Prostate gland (tissue), 2 donors: ENCODE data around the gene HSF2. TPM values are rescaled to one million over a fixed set of nuclear protein-coding genes. Genes with fewer than 3 reads are reported as not detected.

Experiments used
- DNase-seq: peaks from one replicate; pipeline ENCODE4 v3.0.0-alpha.2; 2019; ENCODE audit warnings: low spot score
- H3K27ac ChIP-seq, 2 donors: fragments of 200-600 bp; sonication (generic); 2 replicates each; pipeline ENCODE4 v1.5.1; 2017 to 2019
- H3K27me3 ChIP-seq: fragments of 200-600 bp; sonication (generic); replicated peaks from 2 replicates; pipeline ENCODE4 v1.5.1; 2019; ENCODE audit not compliant: insufficient read depth
- H3K36me3 ChIP-seq, 2 donors: fragments of 200-600 bp; sonication (generic); 1 replicate in 1 of 2; 2 replicates in 1 of 2; pipeline versions ENCODE4 v1.5.1 to v1.8.1; 2017 to 2019
- H3K4me1 ChIP-seq: fragments of 200-600 bp; sonication (generic); replicated peaks from 2 replicates; pipeline ENCODE4 v1.5.1; 2019
- H3K4me3 ChIP-seq, 2 donors: fragments of 200-600 bp; sonication (generic); 2 replicates each; pipeline ENCODE4 v1.5.1; 2017 to 2019
- H3K9me3 ChIP-seq: fragments of 200-600 bp; sonication (generic); 2 replicates; pipeline ENCODE4 v1.5.1; 2017
- CTCF ChIP-seq, 4 experiments: fragments of 200-600 bp in 2 of 4; fragments of 450-650 bp in 2 of 4; sonication (generic) in 2 of 4; IDR thresholded peaks; 1 replicate in 3 of 4; 2 replicates in 1 of 4; pipeline ENCODE4 v1.5.1; 2016 to 2019; ENCODE audit warnings: antibody characterized with exemption in 4 of 4, mild to moderate bottlenecking in 2 of 4, moderate library complexity in 2 of 4
- POLR2A ChIP-seq: fragments of 450-650 bp; IDR thresholded peaks from one replicate; pipeline ENCODE4 v1.6.1; 2016; ENCODE audit warnings: antibody characterized with exemption, mild to moderate bottlenecking
- POLR2AphosphoS5 ChIP-seq: sonication (generic); formaldehyde crosslinking; IDR thresholded peaks from one replicate; pipeline ENCODE4 v1.6.1; 2017; ENCODE audit warnings: antibody characterized with exemption
- WGBS: methylation state at CpG from one replicate; pipeline ENCODE4 v1.1.5; 2018; 5-methylcytosine and 5-hydroxymethylcytosine counted together
- intact Hi-C: fragments of 100-400 bp; cut with DNase I; formaldehyde crosslinking; loops from one replicate; pipeline ENCODE4 v1.14.2; 2022
- total RNA-seq, 2 donors: library from RNA; depleted of rRNA; stranded (reverse); fragments of >200 nt; gene quantifications; one replicate each; pipeline ENCODE4 v1.1.0, GENCODE V29; 2016

Gene HSF2
- total RNA-seq, 2 donors from 2014 or later, result 13.8 to 59.5 TPM

- Histone ChIP-seq H3K27me3 (no peaks in the 10 kb centered on the region), H3K36me3 (no peaks in the 10 kb centered on the region), H3K9me3 (no peaks in the 10 kb centered on the region), H3K27ac (no peak overlapping the region), H3K4me1 (no peaks in the 10 kb centered on the region), H3K4me3 (no peak overlapping the region)
- WGBS, result 91% methylated on average over 2 of the region's 2 CpGs
- TF ChIP-seq POLR2A, result no peak
- no peak for TF ChIP-seq POLR2AphosphoS5
- TF ChIP-seq CTCF (IDR thresholded peaks at IDR 0.05), result no peak
- no peak for DNase-seq
- intact Hi-C loops, result no loop called here
Measured at GRCh38 chr6:122374307-122374706, 25.1 kb upstream of the HSF2 start.

- no peaks in the 10 kb centered on the region for H3K36me3 ChIP-seq
- no peak overlapping the region for H3K4me3 ChIP-seq
- intact Hi-C loops, result no loop called here
- TF ChIP-seq POLR2AphosphoS5 (no peak), POLR2A (no peak), CTCF (IDR thresholded peaks at IDR 0.05) (no peak)
- no peak overlapping the region for H3K27ac ChIP-seq
- no peaks in the 10 kb centered on the region for H3K27me3 ChIP-seq
- 66% methylated on average over 3 of the region's 3 CpGs for WGBS
- no peak for DNase-seq
- H3K9me3 ChIP-seq, result no peaks in the 10 kb centered on the region
- no peaks in the 10 kb centered on the region for H3K4me1 ChIP-seq
Measured at GRCh38 chr6:122376246-122376645, 23.2 kb upstream of the HSF2 start.

GRCh38 chr6:122381494-122382265 is 17.8 kb upstream of the HSF2 start:
- peak; percentile 46 for DNase-seq
- no peak for TF ChIP-seq POLR2AphosphoS5
- peak in 3 of 4 experiments; percentile 63 to 64 (median 63) for TF ChIP-seq CTCF (IDR thresholded peaks at IDR 0.05)
- Histone ChIP-seq H3K4me3 (no peak overlapping the region), H3K4me1 (no peaks in the 10 kb centered on the region), H3K27me3 (no peaks in the 10 kb centered on the region), H3K9me3 (no peaks in the 10 kb centered on the region), H3K27ac (no peak overlapping the region), H3K36me3 (no peaks in the 10 kb centered on the region)
- WGBS, result 19% methylated on average over 8 of the region's 8 CpGs
- intact Hi-C loops, result loop anchor here (5.0 kb wide), 1 partner anchor 151 kb away; no protein-coding TSS in a partner anchor

GRCh38 chr6:122385857-122386612 is 13.4 kb upstream of the HSF2 start:
- 78% methylated on average over 3 of the region's 3 CpGs for WGBS
- Histone ChIP-seq H3K4me1 (no peaks in the 10 kb centered on the region), H3K4me3 (no peak overlapping the region), H3K27me3 (no peaks in the 10 kb centered on the region), H3K27ac (no peak overlapping the region), H3K9me3 (no peaks in the 10 kb centered on the region), H3K36me3 (no peaks in the 10 kb centered on the region)
- DNase-seq, result no peak
- no peak for TF ChIP-seq POLR2AphosphoS5
- no peak for TF ChIP-seq CTCF (IDR thresholded peaks at IDR 0.05)
- TF ChIP-seq POLR2A, result no peak
- intact Hi-C loops, result no loop called here
